Pancreas (tissue), 10 donors: ENCODE measurements around the gene SLC34A3. TPM values are rescaled to one million over a fixed set of nuclear protein-coding genes. Genes with fewer than 3 reads are reported as not detected.
A peak's percentile ranks its signal among the peaks of the same experiment; 100 is the strongest.

Experiments
- ATAC-seq, 4 donors: fragments of 200-7000 bp; cut with Tn5 transposase; one replicate each; pipeline versions ENCODE4 v1.8.0 to v1.9.1; 2020; ENCODE audit warnings: mild to moderate bottlenecking in 4 of 4, moderate library complexity in 4 of 4
- DNase-seq, 6 donors: peaks; one replicate each; pipeline ENCODE4 v3.0.0-alpha.2; 2020
- FAIRE-seq: peaks from 2 replicates; lab custom pipeline; 2012; peaks lifted over from hg19 to GRCh38; lab: Jason Lieb, UNC
- H3K27ac ChIP-seq, 4 donors: fragments of 200-600 bp; sonication (generic); 1 replicate in 3 of 4; 2 replicates in 1 of 4; pipeline versions ENCODE4 v1.5.0 to v1.8.0; 2020
- H3K27me3 ChIP-seq, 4 donors: fragments of 200-600 bp; one replicate each; pipeline ENCODE4 v1.8.0; 2021
- H3K36me3 ChIP-seq, 3 donors: fragments of 200-600 bp; sonication (generic) in 1 of 3; one replicate each; pipeline versions ENCODE4 v1.5.0 to v1.8.0; 2020 to 2021
- H3K4me1 ChIP-seq, 3 donors: fragments of 200-600 bp; one replicate each; pipeline ENCODE4 v1.8.0; 2021
- H3K4me3 ChIP-seq, 4 donors: fragments of 200-600 bp; sonication (generic) in 2 of 4; one replicate each; pipeline versions ENCODE4 v1.5.0 to v1.8.0; 2020 to 2021
- H3K9me3 ChIP-seq, 4 donors: fragments of 200-600 bp; one replicate each; pipeline ENCODE4 v1.8.0; 2021
- WGBS, 2 donors: extraction: QIAGEN DNeasy Blood & Tissue Kit; methylation state at CpG; one replicate each; pipeline ENCODE4 v1.1.7; 2013; 5-methylcytosine and 5-hydroxymethylcytosine counted together
- intact Hi-C, 3 donors: fragments of 100-400 bp; cut with DNase I; formaldehyde crosslinking; loops; one replicate each; pipeline versions ENCODE4 v1.11.1 to v1.14.2; 2022
- polyA plus RNA-seq, 2 donors: library from polyadenylated mRNA; stranded (reverse); fragments of 200-250 nt; gene quantifications; one replicate each; pipeline ENCODE4 v1.2.3, GENCODE V29; 2013
- total RNA-seq, 6 donors: library from RNA; stranded (reverse); fragmentation: NEBNext Ultra II Directional in 4 of 6; extraction: Animal tissue kit (Norgen Biotek cat#: 25700) in 4 of 6; gene quantifications; one replicate each; pipeline versions ENCODE4 v1.2.1 to v1.2.4, GENCODE V29; 2021 to 2023
- TF ChIP-seq, protein P1 (sequence below), 4 donors: fragments of 200-600 bp; sonication (generic) in 3 of 4; IDR thresholded peaks; one replicate each; pipeline versions ENCODE4 v1.5.0 to v1.8.0; 2021; ENCODE audit warnings: antibody characterized with exemption in 4 of 4
- donor health status: healthy with polysubstance abuse.
- donor health status: DM: no; HTN: no; CAD: no; lungs with moderate emphysema.
- donor health status: DM: no; HTN: no; CAD: no.
- donor health status: control.
- donor health status: control.
- donor health status: Bipolar disorder and iron deficiency.
- donor health status: DM: yes; HTN: yes; CAD: no.
- donor health status: DM: no; HTN: no; CAD: no.
- donor health status: DM: no; HTN: no; CAD: no.
- donor health status: DM: yes; HTN: yes; CAD: no.

Gene SLC34A3
- total and polyA plus RNA-seq, 8 donors, result 0.12 to 0.42 (median 0.20) TPM; not detected in 4

DNA sequence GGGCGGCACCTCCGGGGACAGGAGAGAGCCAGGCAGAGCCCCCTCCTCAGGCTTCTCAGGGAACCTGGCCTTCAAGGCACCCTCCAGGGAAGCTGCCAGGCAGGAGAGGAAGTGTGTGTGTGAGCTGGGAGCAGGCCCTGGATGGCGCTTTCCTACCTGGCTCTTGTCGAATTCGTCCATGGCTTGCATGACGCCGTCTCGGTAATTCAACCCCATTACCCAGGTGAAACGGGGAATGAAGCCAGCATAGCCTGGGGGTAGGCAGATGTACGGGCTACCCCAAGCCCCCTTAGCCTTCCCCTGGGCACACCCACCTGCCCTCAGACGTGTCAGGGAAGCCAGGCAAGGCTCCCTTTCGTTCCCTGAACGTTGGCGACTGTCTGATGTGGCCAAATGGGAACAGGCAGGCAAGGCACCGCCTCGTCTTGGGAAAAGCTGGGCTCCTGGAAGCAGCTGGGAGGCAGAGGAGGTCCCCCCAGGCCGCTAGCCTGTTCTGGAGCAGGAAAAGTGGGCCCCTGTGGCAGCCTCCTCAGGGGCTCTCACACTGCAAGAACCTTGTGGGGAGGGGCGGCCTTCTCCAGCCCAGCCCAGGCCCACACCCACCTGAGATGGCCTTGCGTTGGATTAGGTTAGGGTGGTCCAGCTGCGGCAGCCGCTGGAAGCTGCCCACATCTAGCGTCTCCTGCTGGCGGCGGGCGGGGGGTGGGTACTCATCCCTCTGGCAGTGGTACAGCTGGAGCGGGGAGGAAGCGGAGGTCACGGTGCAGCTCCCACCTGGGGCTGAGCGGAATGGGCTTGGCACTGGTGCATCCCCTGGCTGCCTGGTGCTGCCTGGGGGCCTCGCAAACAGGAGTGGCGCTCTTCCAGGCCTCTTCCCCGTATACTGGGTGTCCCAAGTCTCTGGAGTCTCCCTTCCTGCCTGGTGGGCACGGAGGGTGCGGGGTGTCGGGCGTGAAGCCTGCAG, 14.1 kb downstream of the SLC34A3 start:
- no peak for FAIRE-seq
- no peak overlapping the region for H3K27ac ChIP-seq
- TF ChIP-seq, protein P1, sequence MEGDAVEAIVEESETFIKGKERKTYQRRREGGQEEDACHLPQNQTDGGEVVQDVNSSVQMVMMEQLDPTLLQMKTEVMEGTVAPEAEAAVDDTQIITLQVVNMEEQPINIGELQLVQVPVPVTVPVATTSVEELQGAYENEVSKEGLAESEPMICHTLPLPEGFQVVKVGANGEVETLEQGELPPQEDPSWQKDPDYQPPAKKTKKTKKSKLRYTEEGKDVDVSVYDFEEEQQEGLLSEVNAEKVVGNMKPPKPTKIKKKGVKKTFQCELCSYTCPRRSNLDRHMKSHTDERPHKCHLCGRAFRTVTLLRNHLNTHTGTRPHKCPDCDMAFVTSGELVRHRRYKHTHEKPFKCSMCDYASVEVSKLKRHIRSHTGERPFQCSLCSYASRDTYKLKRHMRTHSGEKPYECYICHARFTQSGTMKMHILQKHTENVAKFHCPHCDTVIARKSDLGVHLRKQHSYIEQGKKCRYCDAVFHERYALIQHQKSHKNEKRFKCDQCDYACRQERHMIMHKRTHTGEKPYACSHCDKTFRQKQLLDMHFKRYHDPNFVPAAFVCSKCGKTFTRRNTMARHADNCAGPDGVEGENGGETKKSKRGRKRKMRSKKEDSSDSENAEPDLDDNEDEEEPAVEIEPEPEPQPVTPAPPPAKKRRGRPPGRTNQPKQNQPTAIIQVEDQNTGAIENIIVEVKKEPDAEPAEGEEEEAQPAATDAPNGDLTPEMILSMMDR (IDR thresholded peaks at IDR 0.05), result no peak
- ATAC-seq, result no peak
- peaks cover 0 to 18% (median 14%) of the 10 kb centered on the region in 3 donors for H3K4me1 ChIP-seq
- peaks cover 7 to 11% (median 8%) of the 10 kb centered on the region in 3 donors for H3K36me3 ChIP-seq
- H3K4me3 ChIP-seq, result no peak overlapping the region
- no peaks in the 10 kb centered on the region for H3K27me3 ChIP-seq
- intact Hi-C loops, result no loop called here
- DNase-seq, result peak in 3 of 6 donors; percentile 47 to 74 (median 51)
- 74 to 82% methylated on average over 34 to 36 of the region's 36 CpGs for WGBS, 2 donors
- no peaks in the 10 kb centered on the region for H3K9me3 ChIP-seq

- DNase-seq (peak in 1 of 6 donors; percentile 70), ATAC-seq (no peak), FAIRE-seq (no peak)
- Histone ChIP-seq H3K27ac (no peak overlapping the region), H3K27me3 (no peaks in the 10 kb centered on the region), H3K4me3 (no peak overlapping the region), H3K4me1 (peaks cover 0 to 18% (median 14%) of the 10 kb centered on the region in 3 donors), H3K9me3 (no peaks in the 10 kb centered on the region), H3K36me3 (peaks cover 7 to 11% (median 8%) of the 10 kb centered on the region in 3 donors)
- 86 to 92% methylated on average over 25 of the region's 25 CpGs for WGBS, 2 donors
- TF ChIP-seq, protein P1 (IDR thresholded peaks at IDR 0.05), result no peak
- intact Hi-C loops, result no loop called here
Measured at GRCh38 chr9:137245450-137246421, 15.0 kb downstream of the SLC34A3 start.

GRCh38 chr9:137247135-137247915, 16.6 kb downstream of the SLC34A3 start:
- FAIRE-seq, result no peak
- DNase-seq, result no peak

GRCh38 chr9:137247916-137248175, 17.1 kb downstream of the SLC34A3 start:
- no peak overlapping the region for H3K4me3 ChIP-seq
- no peaks in the 10 kb centered on the region for H3K27me3 ChIP-seq
- H3K9me3 ChIP-seq, result no peaks in the 10 kb centered on the region
- FAIRE-seq (no peak), ATAC-seq (no peak), DNase-seq (no peak)
- intact Hi-C loops, result no loop called here
- H3K36me3 ChIP-seq, result peaks cover 4 to 7% (median 6%) of the 10 kb centered on the region in 3 donors
- 94 to 96% methylated on average over 6 of the region's 6 CpGs for WGBS, 2 donors
- TF ChIP-seq, protein P1 (IDR thresholded peaks at IDR 0.05), result no peak
- H3K4me1 ChIP-seq, result peaks cover 0 to 15% (median 9%) of the 10 kb centered on the region in 3 donors
- H3K27ac ChIP-seq, result no peak overlapping the region

More at GRCh38 chr9:137247135-137247915, 16.6 kb downstream of the SLC34A3 start:
- peaks cover 0 to 18% (median 14%) of the 10 kb centered on the region in 3 donors for H3K4me1 ChIP-seq
- no peak overlapping the region for H3K27ac ChIP-seq
- peaks cover 7 to 11% (median 8%) of the 10 kb centered on the region in 3 donors for H3K36me3 ChIP-seq
- H3K4me3 ChIP-seq, result no peak overlapping the region
- H3K27me3 ChIP-seq, result no peaks in the 10 kb centered on the region
- H3K9me3 ChIP-seq, result no peaks in the 10 kb centered on the region
- intact Hi-C loops, result no loop called here
- no peak for ATAC-seq
- WGBS, 2 donors, result 80 to 87% methylated on average over 20 of the region's 20 CpGs
- TF ChIP-seq, protein P1 (IDR thresholded peaks at IDR 0.05), result no peak
